ENCODE measurements around the gene ANAPC2. TPM values are rescaled to one million over a fixed set of nuclear protein-coding genes. Genes with fewer than 3 reads are reported as not detected.

ANAPC2 gene
- total and polyA plus RNA-seq, 5 donors from 2014 or later: 7.5 to 127 (median 8.0) TPM

DNA sequence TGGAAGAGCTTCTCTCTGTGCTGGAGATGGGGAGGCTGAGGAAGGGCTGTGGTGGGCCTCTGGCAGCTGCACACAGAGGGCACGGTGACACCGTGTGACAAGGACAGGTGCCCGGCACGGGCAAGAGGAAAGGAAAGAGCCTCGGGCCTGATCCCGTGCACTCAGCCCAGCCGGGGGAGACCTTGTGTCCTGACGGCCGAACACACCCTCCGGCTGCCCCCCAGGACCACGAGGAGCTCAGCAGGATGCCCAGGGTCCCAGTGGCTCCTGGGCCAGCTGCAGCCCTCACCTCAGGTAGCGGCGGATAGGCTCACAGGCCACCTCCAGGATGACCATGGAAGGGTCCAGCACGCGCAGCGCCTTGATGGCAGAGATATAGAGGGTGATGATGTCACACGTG lies 5.5 kb downstream of the ANAPC2 start:
- Mint-ChIP-seq H3K27me3 (no peaks in the 10 kb centered on the region), H3K27ac (no peak overlapping the region), H3K36me3 (peaks cover 12% of the 10 kb centered on the region), H3K9me3 (peaks cover 0 to 2% (median 0%) of the 10 kb centered on the region in 7 donors), H3K4me1 (peaks cover 0 to 31% (median 13%) of the 10 kb centered on the region in 4 donors), H3K4me3 (peak overlapping the region in 1 of 4 donors; percentile 78)
- Histone ChIP-seq H3K27me3 (ENCODE audit: control insufficient read depth, insufficient read depth, low read length) (no peaks in the 10 kb centered on the region), H3K4me3 (ENCODE audit: low read depth, low read length) (no peak overlapping the region), H3K4me1 (ENCODE audit: control insufficient read depth, insufficient read depth, low read length, poor library complexity, severe bottlenecking) (peaks cover 21% of the 10 kb centered on the region), H3K9me3 (ENCODE audit: control insufficient read depth in 2 of 2, low read length in 2 of 2) (no peaks in the 10 kb centered on the region), H3K27ac (ENCODE audit: insufficient read depth, low read length, poor library complexity, severe bottlenecking) (no peak overlapping the region), H3K36me3 (ENCODE audit: control insufficient read depth, insufficient read depth, low read length) (peaks cover 49% of the 10 kb centered on the region)
- ATAC-seq (ENCODE audit: low read depth in 2 of 2) (no peak), DNase-seq (no peak)

DNA sequence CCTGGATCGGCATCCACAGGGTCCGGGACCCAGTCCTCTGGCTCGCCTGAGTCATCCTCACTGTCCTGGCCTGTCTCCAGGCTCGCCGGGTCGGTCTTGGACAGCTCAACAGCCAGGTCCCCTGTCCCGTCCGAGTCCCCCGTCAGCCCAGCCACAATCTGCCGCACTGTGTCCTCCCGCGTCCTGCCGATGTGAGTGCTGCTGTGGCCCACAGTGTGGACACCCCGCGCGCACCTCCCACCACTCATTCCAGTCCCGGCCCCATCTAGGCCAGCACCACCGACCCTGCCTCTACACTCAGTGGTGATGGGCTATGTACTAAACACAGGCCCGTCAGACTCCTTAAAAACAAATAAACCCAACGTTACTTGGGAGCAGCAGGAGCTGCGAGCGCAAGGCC lies 6.7 kb downstream of the ANAPC2 start:
- H3K36me3 ChIP-seq (ENCODE audit: control insufficient read depth, insufficient read depth, low read length): peaks cover 49% of the 10 kb centered on the region
- peaks cover 17% of the 10 kb centered on the region for H3K36me3 Mint-ChIP-seq
- H3K27me3 Mint-ChIP-seq: peaks cover under 1% of the 10 kb centered on the region
- peaks cover 0 to 2% (median 0%) of the 10 kb centered on the region in 7 donors for H3K9me3 Mint-ChIP-seq
- no peaks in the 10 kb centered on the region for H3K27me3 ChIP-seq (ENCODE audit: control insufficient read depth, insufficient read depth, low read length)
- H3K9me3 ChIP-seq (ENCODE audit: control insufficient read depth in 2 of 2, low read length in 2 of 2): no peaks in the 10 kb centered on the region
- H3K27ac Mint-ChIP-seq: no peak overlapping the region
- peaks cover 10% of the 10 kb centered on the region for H3K4me1 ChIP-seq (ENCODE audit: control insufficient read depth, insufficient read depth, low read length, poor library complexity, severe bottlenecking)
- H3K4me3 Mint-ChIP-seq: no peak overlapping the region
- H3K27ac ChIP-seq (ENCODE audit: insufficient read depth, low read length, poor library complexity, severe bottlenecking): no peak overlapping the region
- no peak overlapping the region for H3K4me3 ChIP-seq (ENCODE audit: low read depth, low read length)
- ATAC-seq (ENCODE audit: low read depth in 2 of 2) (no peak), DNase-seq (no peak)
- peaks cover 0 to 20% (median 5%) of the 10 kb centered on the region in 4 donors for H3K4me1 Mint-ChIP-seq

DNA sequence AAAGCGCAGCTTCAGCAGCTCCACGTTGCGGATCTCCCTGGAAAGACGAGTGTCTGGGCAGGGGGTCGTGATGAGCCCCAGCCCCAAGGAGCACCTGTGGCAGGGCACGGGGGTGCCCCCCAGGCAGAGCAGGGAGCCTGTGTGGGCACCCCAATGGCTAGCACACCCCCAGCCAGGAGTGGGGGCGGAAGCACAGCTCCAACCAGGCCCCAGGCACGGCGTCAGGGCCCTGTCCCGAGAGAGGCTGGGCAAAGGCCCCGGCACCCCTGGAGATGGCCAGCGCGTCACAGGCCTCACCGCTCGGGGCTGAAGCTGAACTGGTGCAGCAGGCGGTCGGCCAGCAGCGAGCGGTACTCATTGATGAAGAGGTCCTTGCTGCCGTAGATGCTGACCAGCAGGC lies 7.9 kb downstream of the ANAPC2 start:
- Histone ChIP-seq H3K27ac (ENCODE audit: insufficient read depth, low read length, poor library complexity, severe bottlenecking) (no peak overlapping the region), H3K9me3 (ENCODE audit: control insufficient read depth in 2 of 2, low read length in 2 of 2) (no peaks in the 10 kb centered on the region), H3K4me1 (ENCODE audit: control insufficient read depth, insufficient read depth, low read length, poor library complexity, severe bottlenecking) (no peaks in the 10 kb centered on the region), H3K27me3 (ENCODE audit: control insufficient read depth, insufficient read depth, low read length) (no peaks in the 10 kb centered on the region), H3K4me3 (ENCODE audit: low read depth, low read length) (no peak overlapping the region), H3K36me3 (ENCODE audit: control insufficient read depth, insufficient read depth, low read length) (peaks cover 44% of the 10 kb centered on the region)
- H3K4me3 Mint-ChIP-seq: no peak overlapping the region
- H3K36me3 Mint-ChIP-seq: peaks cover 17% of the 10 kb centered on the region
- no peak overlapping the region for H3K27ac Mint-ChIP-seq
- no peak for DNase-seq
- peaks cover 0 to 15% (median 0%) of the 10 kb centered on the region in 4 donors for H3K4me1 Mint-ChIP-seq
- ATAC-seq (ENCODE audit: low read depth in 2 of 2): no peak
- peaks cover 4% of the 10 kb centered on the region for H3K27me3 Mint-ChIP-seq
- H3K9me3 Mint-ChIP-seq: peaks cover 0 to 2% (median 0%) of the 10 kb centered on the region in 7 donors

DNA sequence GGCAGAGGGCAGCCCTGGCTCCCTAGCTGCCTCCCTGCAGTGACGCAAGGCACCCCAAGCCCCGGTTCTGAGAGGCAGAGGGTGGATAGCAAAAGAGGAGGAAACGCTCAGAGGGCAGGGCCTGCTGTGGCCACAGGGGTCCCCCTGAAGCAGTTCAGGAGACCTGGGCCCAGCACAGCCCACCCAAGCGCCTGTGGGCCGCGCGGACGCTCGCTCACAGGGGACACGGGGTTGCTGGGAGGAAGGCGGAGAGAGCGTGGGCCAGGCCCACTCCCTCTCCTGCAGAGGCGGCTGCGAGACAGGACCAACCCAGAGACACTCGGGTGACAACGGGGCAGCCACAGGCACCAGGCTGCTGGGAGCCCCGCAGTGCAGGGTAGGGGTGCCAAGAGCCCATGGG lies 8.6 kb downstream of the ANAPC2 start:
- Histone ChIP-seq H3K27me3 (ENCODE audit: control insufficient read depth, insufficient read depth, low read length) (no peaks in the 10 kb centered on the region), H3K36me3 (ENCODE audit: control insufficient read depth, insufficient read depth, low read length) (peaks cover 43% of the 10 kb centered on the region), H3K9me3 (ENCODE audit: control insufficient read depth in 2 of 2, low read length in 2 of 2) (no peaks in the 10 kb centered on the region), H3K4me1 (ENCODE audit: control insufficient read depth, insufficient read depth, low read length, poor library complexity, severe bottlenecking) (peaks cover 3% of the 10 kb centered on the region), H3K27ac (ENCODE audit: insufficient read depth, low read length, poor library complexity, severe bottlenecking) (no peak overlapping the region), H3K4me3 (ENCODE audit: low read depth, low read length) (no peak overlapping the region)
- DNase-seq (no peak), ATAC-seq (ENCODE audit: low read depth in 2 of 2) (no peak)
- H3K27me3 Mint-ChIP-seq: peaks cover 4% of the 10 kb centered on the region
- H3K4me1 Mint-ChIP-seq: peaks cover 0 to 13% (median 0%) of the 10 kb centered on the region in 4 donors
- H3K36me3 Mint-ChIP-seq: peaks cover 17% of the 10 kb centered on the region
- no peak overlapping the region for H3K27ac Mint-ChIP-seq
- H3K9me3 Mint-ChIP-seq: peaks cover 0 to 2% (median 0%) of the 10 kb centered on the region in 7 donors
- H3K4me3 Mint-ChIP-seq: no peak overlapping the region

DNA sequence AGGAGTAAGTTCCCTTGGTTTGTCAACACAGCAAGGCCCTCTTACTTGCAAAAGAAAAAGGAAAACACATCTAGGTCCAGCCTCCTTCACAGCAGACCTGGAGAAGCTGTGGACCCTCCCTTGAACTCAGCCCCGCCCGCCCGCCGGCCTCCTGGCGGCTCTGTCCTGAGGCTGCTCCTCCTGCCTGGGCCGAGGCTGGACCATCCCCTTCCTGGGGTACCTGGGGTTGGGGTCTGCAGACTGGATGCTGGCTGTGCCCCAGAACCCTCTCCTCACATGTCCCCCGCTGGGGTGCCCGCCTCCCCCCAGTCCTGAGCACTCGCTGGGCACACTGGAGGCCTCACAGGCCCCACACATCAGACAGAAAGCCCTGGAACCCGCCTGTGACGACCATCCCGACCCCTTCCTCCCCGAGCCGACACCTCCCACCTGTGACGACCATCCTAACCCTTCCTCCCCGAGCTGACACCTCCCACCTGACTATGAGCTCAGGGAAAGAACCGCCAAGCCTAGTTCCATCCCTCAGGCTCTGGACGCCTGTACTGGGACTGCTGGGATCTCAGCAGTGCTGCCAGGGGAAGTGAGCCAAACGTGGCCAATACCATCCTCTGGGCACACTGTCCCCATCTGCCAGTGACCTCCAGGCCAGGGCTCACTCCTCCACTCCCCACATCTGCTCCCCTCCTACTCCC lies 9.3 kb downstream of the ANAPC2 start:
- Mint-ChIP-seq H3K27ac (peak overlapping the region in 1 of 3 donors; percentile 52), H3K4me3 (peak overlapping the region in 1 of 4 donors; percentile 13), H3K4me1 (peaks cover 0 to 8% (median 0%) of the 10 kb centered on the region in 4 donors), H3K9me3 (peaks cover 0 to 2% (median 0%) of the 10 kb centered on the region in 7 donors), H3K27me3 (peaks cover 4% of the 10 kb centered on the region), H3K36me3 (peaks cover 14% of the 10 kb centered on the region)
- Histone ChIP-seq H3K9me3 (ENCODE audit: control insufficient read depth in 2 of 2, low read length in 2 of 2) (no peaks in the 10 kb centered on the region), H3K4me1 (ENCODE audit: control insufficient read depth, insufficient read depth, low read length, poor library complexity, severe bottlenecking) (peaks cover 8% of the 10 kb centered on the region), H3K36me3 (ENCODE audit: control insufficient read depth, insufficient read depth, low read length) (peaks cover 40% of the 10 kb centered on the region), H3K27ac (ENCODE audit: insufficient read depth, low read length, poor library complexity, severe bottlenecking) (no peak overlapping the region), H3K27me3 (ENCODE audit: control insufficient read depth, insufficient read depth, low read length) (no peaks in the 10 kb centered on the region), H3K4me3 (ENCODE audit: low read depth, low read length) (no peak overlapping the region)
- no peak for ATAC-seq (ENCODE audit: low read depth in 2 of 2)
- DNase-seq: no peak

DNA sequence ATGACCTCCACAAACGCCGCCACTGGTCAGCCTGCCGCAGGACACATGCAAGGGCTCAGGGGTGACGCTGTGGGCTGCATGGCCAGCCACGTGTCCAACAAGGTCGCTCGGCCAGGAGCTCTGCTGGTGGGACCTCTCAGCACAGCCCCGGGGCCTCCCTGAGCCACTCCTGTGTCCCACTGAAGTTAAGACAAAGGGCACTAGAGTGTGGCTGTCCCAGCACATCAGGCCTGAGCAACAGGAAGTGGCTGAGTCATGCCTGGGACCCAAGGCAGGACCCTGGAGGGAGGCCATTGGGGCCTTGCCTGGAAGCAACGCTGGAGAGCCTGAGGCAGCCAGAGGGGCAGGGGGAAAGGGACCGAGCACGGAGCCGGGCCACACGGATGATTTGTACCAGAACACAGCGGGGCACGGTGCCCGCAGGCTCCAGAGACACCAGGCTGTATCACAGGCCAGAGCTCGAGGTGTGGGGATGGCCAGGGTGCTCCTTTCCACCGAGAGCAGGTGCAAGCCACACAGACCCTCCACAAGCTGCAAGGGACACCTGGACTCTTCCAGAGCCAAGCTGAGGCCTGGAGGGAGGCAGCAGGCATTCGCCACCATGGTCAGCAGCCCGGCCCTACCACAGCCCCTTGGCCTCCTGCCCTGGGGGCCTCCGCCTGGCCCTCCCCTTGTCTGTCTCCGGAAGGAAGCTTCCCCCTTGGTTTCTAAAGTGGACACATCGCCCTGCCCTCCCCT lies 10.0 kb downstream of the ANAPC2 start:
- Histone ChIP-seq H3K27me3 (ENCODE audit: control insufficient read depth, insufficient read depth, low read length) (no peaks in the 10 kb centered on the region), H3K4me1 (ENCODE audit: control insufficient read depth, insufficient read depth, low read length, poor library complexity, severe bottlenecking) (peaks cover 8% of the 10 kb centered on the region), H3K36me3 (ENCODE audit: control insufficient read depth, insufficient read depth, low read length) (peaks cover 33% of the 10 kb centered on the region), H3K9me3 (ENCODE audit: control insufficient read depth in 2 of 2, low read length in 2 of 2) (no peaks in the 10 kb centered on the region), H3K27ac (ENCODE audit: insufficient read depth, low read length, poor library complexity, severe bottlenecking) (no peak overlapping the region), H3K4me3 (ENCODE audit: low read depth, low read length) (no peak overlapping the region)
- ATAC-seq (ENCODE audit: low read depth in 2 of 2) (no peak), DNase-seq (no peak)
- Mint-ChIP-seq H3K36me3 (peaks cover 13% of the 10 kb centered on the region), H3K27ac (no peak overlapping the region), H3K27me3 (peaks cover 4% of the 10 kb centered on the region), H3K4me1 (peaks cover 0 to 7% (median 0%) of the 10 kb centered on the region in 4 donors), H3K9me3 (no peaks in the 10 kb centered on the region), H3K4me3 (no peak overlapping the region)

DNA sequence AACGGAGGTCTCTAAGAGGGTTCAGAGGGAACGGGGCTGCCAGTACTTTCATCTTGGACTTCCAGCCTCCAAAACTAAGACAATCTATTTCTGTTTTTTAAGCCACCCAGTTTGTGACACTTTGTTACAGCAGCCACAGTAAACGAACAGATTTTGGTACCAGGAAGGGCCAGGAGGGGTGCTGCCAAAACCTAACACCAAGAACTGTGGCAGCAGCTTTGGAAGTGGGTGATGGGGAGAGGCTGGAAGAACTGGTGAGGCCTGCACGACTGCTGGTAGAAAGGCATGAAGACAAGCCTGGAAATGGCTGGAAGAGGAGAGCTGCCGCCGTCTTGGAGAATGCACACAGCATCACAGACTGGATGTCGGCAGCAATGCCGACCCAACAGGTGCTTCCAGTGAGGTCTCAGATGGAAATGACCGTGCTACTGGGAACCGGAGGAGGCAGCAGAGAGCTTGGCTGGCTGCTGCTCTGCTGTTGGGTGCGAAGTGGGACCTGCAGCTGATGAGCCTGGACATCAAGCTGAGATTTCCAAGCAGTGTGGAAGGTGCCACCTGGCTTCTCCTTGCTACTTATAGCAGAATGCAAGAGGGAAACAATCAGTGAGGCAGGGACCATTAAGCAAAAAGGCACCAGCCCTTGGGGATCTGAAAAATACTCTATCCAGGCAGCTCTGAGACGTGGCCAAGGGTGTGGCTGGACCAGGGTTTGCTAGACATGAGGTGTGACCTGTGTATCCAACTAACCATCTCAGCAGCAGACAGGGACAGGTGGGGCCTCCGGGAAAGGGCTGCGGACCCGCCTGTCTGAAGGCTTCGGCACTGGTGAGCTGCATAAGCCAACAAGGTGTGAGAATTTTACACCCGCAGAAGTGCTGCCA lies 11.8 kb downstream of the ANAPC2 start:
- Mint-ChIP-seq H3K9me3 (no peaks in the 10 kb centered on the region), H3K27me3 (peaks cover 4% of the 10 kb centered on the region), H3K27ac (peak overlapping the region in 2 of 3 donors; percentile 9 to 64), H3K4me3 (peak overlapping the region in 2 of 4 donors; percentile 41 to 83), H3K36me3 (peaks cover 9% of the 10 kb centered on the region), H3K4me1 (peaks cover 0 to 9% (median 0%) of the 10 kb centered on the region in 4 donors)
- ATAC-seq (ENCODE audit: low read depth in 2 of 2) (peak; percentile 51 to 56), DNase-seq (peak in 1 of 3 donors; percentile 40)
- Histone ChIP-seq H3K9me3 (ENCODE audit: control insufficient read depth in 2 of 2, low read length in 2 of 2) (no peaks in the 10 kb centered on the region), H3K27me3 (ENCODE audit: control insufficient read depth, insufficient read depth, low read length) (no peaks in the 10 kb centered on the region), H3K36me3 (ENCODE audit: control insufficient read depth, insufficient read depth, low read length) (peaks cover 20% of the 10 kb centered on the region), H3K4me1 (ENCODE audit: control insufficient read depth, insufficient read depth, low read length, poor library complexity, severe bottlenecking) (peaks cover 8% of the 10 kb centered on the region), H3K4me3 (ENCODE audit: low read depth, low read length) (no peak overlapping the region), H3K27ac (ENCODE audit: insufficient read depth, low read length, poor library complexity, severe bottlenecking) (no peak overlapping the region)
